Fibroblast of lung (primary cell): ENCODE measurements around the gene KLK6.

ENCODE experiments used
- EZH2 ChIP-seq: IDR thresholded peaks from 2 replicates; pipeline ENCODE4 v1.5.1; 2012; ENCODE audit warnings: low read length, control low read depth, mild to moderate bottlenecking; ENCODE audit errors: missing control alignments
- TF ChIP-seq, protein P1 (sequence below), 2 donors: IDR thresholded peaks in 1 of 2; conservative IDR thresholded peaks in 1 of 2; 1 replicate in 1 of 2; 2 replicates in 1 of 2; pipeline ENCODE4 v1.5.1; 2011 to 2012; ENCODE audit warnings: low read length in 2 of 2, control low read depth in 1 of 2, inconsistent platforms in 1 of 2, low read depth in 1 of 2, mild to moderate bottlenecking in 1 of 2

DNA sequence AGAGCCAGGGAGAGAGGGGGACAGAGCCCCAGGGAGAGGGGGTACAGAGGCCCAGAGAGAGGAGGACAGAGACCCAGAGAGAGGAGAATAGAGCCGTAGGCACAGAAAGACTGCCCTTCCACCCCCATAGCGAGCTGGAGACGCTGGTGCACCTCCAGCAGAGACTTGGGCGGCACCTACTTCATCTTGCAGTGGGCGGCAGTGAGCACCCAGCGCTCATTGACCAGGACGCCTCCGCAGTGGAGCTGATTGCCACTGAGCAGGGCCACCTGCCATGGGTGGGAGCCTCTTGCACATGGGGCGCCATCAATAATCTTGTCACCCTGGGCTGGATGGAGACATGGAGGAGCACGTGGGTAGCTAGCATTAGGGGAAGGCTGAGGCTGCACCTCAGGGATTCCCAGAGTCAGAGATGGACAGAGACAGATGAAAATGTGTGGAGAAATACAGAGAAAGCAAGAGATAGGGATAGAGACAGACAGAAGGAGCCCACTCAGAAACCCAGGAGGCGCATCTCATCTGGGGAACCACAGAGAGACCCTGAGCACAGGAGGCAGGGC is 12.3 kb upstream of the KLK6 start:
- TF ChIP-seq, protein P1, sequence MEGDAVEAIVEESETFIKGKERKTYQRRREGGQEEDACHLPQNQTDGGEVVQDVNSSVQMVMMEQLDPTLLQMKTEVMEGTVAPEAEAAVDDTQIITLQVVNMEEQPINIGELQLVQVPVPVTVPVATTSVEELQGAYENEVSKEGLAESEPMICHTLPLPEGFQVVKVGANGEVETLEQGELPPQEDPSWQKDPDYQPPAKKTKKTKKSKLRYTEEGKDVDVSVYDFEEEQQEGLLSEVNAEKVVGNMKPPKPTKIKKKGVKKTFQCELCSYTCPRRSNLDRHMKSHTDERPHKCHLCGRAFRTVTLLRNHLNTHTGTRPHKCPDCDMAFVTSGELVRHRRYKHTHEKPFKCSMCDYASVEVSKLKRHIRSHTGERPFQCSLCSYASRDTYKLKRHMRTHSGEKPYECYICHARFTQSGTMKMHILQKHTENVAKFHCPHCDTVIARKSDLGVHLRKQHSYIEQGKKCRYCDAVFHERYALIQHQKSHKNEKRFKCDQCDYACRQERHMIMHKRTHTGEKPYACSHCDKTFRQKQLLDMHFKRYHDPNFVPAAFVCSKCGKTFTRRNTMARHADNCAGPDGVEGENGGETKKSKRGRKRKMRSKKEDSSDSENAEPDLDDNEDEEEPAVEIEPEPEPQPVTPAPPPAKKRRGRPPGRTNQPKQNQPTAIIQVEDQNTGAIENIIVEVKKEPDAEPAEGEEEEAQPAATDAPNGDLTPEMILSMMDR (conservative IDR thresholded peaks at IDR 0.05 in 1 of 2, IDR thresholded peaks at IDR 0.05 in 1 of 2; ENCODE audit: low read depth in 1 of 2, low read length in 2 of 2) = no peak
- no peak for TF ChIP-seq EZH2
